Ascending aorta (tissue), 2 donors: ENCODE measurements around the gene PTP4A2. TPM values are rescaled to one million over a fixed set of nuclear protein-coding genes. Genes with fewer than 3 reads are reported as not detected.

Experiments used
- DNase-seq, 2 donors: peaks; one replicate each; pipeline ENCODE4 v3.0.0-alpha.2; 2019; ENCODE audit warnings: low spot score in 2 of 2
- H3K27ac ChIP-seq, 2 donors: fragments of 200-600 bp; sonication (generic); one replicate each; pipeline ENCODE4 v1.5.1; 2016 to 2017; ENCODE audit warnings: mild to moderate bottlenecking in 1 of 2
- H3K27me3 ChIP-seq: fragments of 200-600 bp; sonication (generic); one replicate; pipeline ENCODE4 v1.5.1; 2017
- H3K36me3 ChIP-seq, 2 donors: fragments of 200-600 bp; sonication (generic); one replicate each; pipeline ENCODE4 v1.5.1; 2016
- H3K4me1 ChIP-seq, 2 donors: fragments of 200-600 bp; sonication (generic); one replicate each; pipeline ENCODE4 v1.5.1; 2016 to 2017; ENCODE audit warnings: mild to moderate bottlenecking in 1 of 2
- H3K4me3 ChIP-seq, 2 donors: fragments of 200-600 bp; sonication (generic); one replicate each; pipeline ENCODE4 v1.5.1; 2016 to 2017; ENCODE audit warnings: mild to moderate bottlenecking in 1 of 2
- H3K9me3 ChIP-seq, 2 donors: fragments of 200-600 bp; sonication (generic); one replicate each; pipeline ENCODE4 v1.5.1; 2016
- intact Hi-C: fragments of 100-400 bp; cut with DNase I; formaldehyde crosslinking; loops from one replicate; pipeline ENCODE4 v1.15.1; 2023
- total RNA-seq: library from RNA; depleted of rRNA; stranded (reverse); fragments of >200 nt; gene quantifications from one replicate; pipeline ENCODE4 v1.1.0, GENCODE V29; 2016
- TF ChIP-seq, protein P1 (sequence below), 3 experiments: fragments of 200-600 bp in 2 of 3; fragments of 450-650 bp in 1 of 3; sonication (generic) in 2 of 3; IDR thresholded peaks; one replicate each; pipeline ENCODE4 v1.5.1; 2016 to 2019; ENCODE audit warnings: antibody characterized with exemption in 3 of 3, mild to moderate bottlenecking in 1 of 3, moderate library complexity in 1 of 3

Gene PTP4A2
- total RNA-seq, 1 donor from 2014 or later = 174 TPM

DNA sequence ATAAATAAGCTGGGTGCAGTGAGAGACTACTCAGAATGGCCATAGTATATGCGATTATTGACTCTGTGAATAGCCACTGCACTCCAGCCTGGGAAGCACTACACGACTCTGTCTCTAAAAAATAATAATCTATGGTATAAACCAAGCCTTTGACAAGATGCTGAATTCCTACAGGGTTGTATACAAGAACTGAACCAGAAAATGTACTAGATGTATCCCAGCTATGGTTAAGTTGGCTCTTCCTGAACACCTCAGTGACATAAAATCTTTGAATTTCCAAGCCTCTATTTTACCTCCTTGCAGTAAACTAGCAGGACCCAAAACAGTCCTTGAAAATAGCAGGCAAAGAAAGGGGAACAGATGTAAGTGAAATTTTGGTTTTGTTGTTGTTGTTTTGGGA lies 32.5 kb downstream of the PTP4A2 start:
- TF ChIP-seq, protein P1, sequence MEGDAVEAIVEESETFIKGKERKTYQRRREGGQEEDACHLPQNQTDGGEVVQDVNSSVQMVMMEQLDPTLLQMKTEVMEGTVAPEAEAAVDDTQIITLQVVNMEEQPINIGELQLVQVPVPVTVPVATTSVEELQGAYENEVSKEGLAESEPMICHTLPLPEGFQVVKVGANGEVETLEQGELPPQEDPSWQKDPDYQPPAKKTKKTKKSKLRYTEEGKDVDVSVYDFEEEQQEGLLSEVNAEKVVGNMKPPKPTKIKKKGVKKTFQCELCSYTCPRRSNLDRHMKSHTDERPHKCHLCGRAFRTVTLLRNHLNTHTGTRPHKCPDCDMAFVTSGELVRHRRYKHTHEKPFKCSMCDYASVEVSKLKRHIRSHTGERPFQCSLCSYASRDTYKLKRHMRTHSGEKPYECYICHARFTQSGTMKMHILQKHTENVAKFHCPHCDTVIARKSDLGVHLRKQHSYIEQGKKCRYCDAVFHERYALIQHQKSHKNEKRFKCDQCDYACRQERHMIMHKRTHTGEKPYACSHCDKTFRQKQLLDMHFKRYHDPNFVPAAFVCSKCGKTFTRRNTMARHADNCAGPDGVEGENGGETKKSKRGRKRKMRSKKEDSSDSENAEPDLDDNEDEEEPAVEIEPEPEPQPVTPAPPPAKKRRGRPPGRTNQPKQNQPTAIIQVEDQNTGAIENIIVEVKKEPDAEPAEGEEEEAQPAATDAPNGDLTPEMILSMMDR (IDR thresholded peaks at IDR 0.05) = no peak
- intact Hi-C loops = no loop called here
- H3K27me3 ChIP-seq = no peaks in the 10 kb centered on the region
- no peak for DNase-seq
- H3K4me1 ChIP-seq = peaks cover 0 to under 1% of the 10 kb centered on the region in 2 donors
- peaks cover 26 to 54% of the 10 kb centered on the region in 2 donors for H3K36me3 ChIP-seq
- H3K4me3 ChIP-seq = no peak overlapping the region
- H3K9me3 ChIP-seq = no peaks in the 10 kb centered on the region
- no peak overlapping the region for H3K27ac ChIP-seq

DNA sequence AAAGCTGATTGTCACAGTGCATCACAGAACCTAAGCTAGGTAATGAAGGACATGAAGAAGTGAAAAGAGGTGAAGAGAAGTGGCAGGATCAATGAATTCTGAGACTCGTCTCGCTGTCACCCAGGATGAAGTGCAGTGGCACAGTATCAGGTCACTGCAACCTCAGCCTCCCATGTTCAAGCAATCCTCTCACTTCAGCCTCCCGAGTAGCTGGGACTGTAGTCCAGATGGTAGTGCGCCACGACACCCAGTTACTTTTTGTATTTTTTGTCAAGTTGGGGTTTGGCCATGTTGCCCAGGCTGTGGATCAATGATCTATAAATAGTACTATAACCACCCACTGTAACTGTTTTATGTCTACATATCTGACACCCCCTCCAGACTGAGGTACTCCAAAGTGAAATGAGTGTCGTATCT lies 33.1 kb downstream of the PTP4A2 start:
- no peak overlapping the region for H3K27ac ChIP-seq
- no peaks in the 10 kb centered on the region for H3K4me1 ChIP-seq
- TF ChIP-seq, protein P1 (IDR thresholded peaks at IDR 0.05) = no peak
- H3K4me3 ChIP-seq = no peak overlapping the region
- peaks cover 26 to 53% of the 10 kb centered on the region in 2 donors for H3K36me3 ChIP-seq
- intact Hi-C loops = no loop called here
- DNase-seq = no peak
- no peaks in the 10 kb centered on the region for H3K27me3 ChIP-seq
- H3K9me3 ChIP-seq = no peaks in the 10 kb centered on the region

DNA sequence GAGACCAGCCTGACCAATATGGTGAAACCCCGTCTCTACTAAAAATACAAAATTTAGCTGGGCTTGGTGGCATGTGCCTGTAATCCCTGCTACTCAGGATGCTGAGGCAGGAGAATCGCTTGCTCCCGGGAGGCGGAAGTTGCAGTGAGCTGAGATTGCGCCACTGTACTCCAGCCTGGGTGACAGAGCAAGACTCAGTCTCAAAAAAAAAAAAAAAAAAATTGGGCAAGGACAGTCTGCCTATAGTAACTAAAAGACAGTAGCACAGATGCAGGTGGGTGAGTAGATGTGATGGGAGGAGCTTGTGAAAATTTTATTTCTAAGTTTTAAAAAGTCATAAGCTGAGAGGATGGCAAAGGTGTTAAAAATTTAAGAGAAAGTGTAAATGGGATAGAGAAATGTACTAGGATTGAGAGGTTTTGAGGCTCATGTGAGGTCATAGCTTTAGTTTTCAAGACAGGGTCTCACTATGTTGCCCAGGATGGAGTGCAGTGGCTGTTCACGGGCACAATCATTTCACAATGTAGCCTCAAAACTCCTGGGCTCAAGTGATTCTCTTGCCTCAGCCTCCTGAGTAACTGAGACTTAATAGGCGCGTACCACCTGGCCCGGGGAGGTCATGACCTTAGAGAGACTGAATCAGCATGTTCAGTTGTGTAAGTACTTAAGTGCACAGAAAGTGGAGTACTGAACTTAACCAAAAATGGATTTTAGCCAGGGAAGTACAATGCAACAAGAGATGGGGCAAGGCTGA lies 33.7 kb downstream of the PTP4A2 start:
- H3K27ac ChIP-seq = no peak overlapping the region
- H3K4me1 ChIP-seq = no peaks in the 10 kb centered on the region
- no peaks in the 10 kb centered on the region for H3K9me3 ChIP-seq
- intact Hi-C loops = no loop called here
- peaks cover 26 to 47% of the 10 kb centered on the region in 2 donors for H3K36me3 ChIP-seq
- TF ChIP-seq, protein P1 (IDR thresholded peaks at IDR 0.05) = no peak
- no peaks in the 10 kb centered on the region for H3K27me3 ChIP-seq
- peak in 1 of 2 donors; percentile 25 for DNase-seq
- H3K4me3 ChIP-seq = no peak overlapping the region

DNA sequence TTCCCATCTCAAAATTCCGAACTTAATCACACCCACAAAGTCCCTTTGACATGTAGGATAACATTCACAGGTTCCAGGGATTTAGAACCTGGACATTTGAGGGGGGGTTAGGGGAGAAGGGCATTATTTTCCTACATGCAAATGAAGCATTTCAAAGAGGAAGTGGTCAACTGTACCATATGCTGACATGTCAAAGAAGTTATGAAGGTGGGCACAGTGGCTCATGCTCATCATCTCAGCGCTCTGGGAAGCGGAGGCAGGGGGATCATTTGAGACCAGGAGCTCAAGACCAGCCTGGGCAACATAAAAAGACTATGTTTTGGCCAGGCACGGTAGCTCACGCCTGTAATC lies 35.7 kb downstream of the PTP4A2 start:
- Histone ChIP-seq H3K4me3 (no peak overlapping the region), H3K4me1 (no peaks in the 10 kb centered on the region), H3K27me3 (no peaks in the 10 kb centered on the region), H3K9me3 (no peaks in the 10 kb centered on the region), H3K36me3 (peaks cover 13 to 27% of the 10 kb centered on the region in 2 donors), H3K27ac (no peak overlapping the region)
- DNase-seq = no peak
- TF ChIP-seq, protein P1 (IDR thresholded peaks at IDR 0.05) = no peak
- intact Hi-C loops = no loop called here

DNA sequence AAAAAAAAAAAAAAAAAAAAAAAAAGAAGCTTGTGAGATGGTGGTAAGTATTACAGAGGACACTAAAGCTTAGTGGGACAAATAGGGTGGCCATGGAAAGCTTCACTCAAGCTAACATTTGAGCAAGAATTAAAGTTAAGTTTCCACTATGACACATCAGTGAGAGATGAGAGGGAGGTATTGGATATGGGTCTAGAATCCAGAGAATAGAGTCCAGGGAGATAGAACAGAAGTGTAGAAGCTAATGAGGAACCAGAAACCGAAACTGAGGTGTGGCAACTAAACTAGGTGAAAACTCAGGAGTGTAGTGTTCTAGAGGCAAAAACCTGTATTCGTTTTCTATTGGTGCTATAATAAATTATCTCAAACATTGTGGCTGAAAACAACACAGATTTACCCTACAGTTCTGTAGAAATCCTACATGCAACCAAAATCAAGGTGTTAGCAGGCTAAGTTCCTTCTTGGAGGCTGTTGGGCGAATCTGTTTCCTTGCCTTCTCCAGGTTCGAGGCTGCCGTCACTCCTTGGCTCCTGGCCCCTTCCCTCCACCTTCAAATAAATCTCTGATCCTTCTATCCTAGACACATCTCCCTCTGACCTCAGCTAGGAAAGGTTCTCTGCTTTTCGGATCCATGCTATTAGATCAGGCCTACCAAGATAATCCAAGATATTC lies 36.2 kb downstream of the PTP4A2 start:
- intact Hi-C loops = no loop called here
- Histone ChIP-seq H3K4me1 (no peaks in the 10 kb centered on the region), H3K36me3 (peaks cover 8 to 22% of the 10 kb centered on the region in 2 donors), H3K9me3 (no peaks in the 10 kb centered on the region), H3K27ac (no peak overlapping the region), H3K4me3 (no peak overlapping the region), H3K27me3 (no peaks in the 10 kb centered on the region)
- TF ChIP-seq, protein P1 (IDR thresholded peaks at IDR 0.05) = no peak
- DNase-seq = no peak
